HG02884 (cell line): ENCODE measurements around the gene HMHB1.

Experiments
- ATAC-seq: cut with Tn5 transposase; IDR thresholded peaks from one replicate; pipeline ENCODE4 v1.9.1; 2021; ENCODE audit warnings: mild to moderate bottlenecking, moderate library complexity; ENCODE audit not compliant: unreplicated experiment

Gene HMHB1

GRCh38 chr5:143865426-143866025 is 53.6 kb downstream of the HMHB1 start:
- no peak for ATAC-seq
